Measurements from ENCODE around the gene ZCCHC17. TPM values are rescaled to one million over a fixed set of nuclear protein-coding genes. Genes with fewer than 3 reads are reported as not detected.

ZCCHC17 gene
- total RNA-seq, 4 donors from 2014 or later: 23.3 to 36.8 (median 25.0) TPM

DNA sequence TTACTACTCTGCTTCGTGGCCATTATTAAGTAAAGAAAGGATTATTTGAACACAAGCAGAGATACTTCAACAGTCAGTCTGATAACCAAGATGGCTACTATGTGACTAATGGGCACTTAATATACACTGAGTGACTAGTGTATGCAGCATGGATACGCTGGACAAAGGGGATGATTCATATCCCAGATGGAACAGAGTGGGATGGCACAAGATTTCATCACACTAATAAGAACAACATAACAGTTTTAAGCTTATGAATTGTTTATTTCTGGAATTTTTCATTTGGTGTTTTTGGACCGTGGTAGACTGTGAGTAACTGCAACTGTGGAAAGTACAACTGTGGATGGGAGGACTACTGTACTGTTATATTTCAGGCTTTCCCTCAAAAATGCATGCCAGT is 9.4 kb downstream of the ZCCHC17 start:
- no peaks in the 10 kb centered on the region for H3K9me3 ChIP-seq
- H3K36me3 ChIP-seq: no peaks in the 10 kb centered on the region
- no peak for DNase-seq
- TF ChIP-seq, protein P1, sequence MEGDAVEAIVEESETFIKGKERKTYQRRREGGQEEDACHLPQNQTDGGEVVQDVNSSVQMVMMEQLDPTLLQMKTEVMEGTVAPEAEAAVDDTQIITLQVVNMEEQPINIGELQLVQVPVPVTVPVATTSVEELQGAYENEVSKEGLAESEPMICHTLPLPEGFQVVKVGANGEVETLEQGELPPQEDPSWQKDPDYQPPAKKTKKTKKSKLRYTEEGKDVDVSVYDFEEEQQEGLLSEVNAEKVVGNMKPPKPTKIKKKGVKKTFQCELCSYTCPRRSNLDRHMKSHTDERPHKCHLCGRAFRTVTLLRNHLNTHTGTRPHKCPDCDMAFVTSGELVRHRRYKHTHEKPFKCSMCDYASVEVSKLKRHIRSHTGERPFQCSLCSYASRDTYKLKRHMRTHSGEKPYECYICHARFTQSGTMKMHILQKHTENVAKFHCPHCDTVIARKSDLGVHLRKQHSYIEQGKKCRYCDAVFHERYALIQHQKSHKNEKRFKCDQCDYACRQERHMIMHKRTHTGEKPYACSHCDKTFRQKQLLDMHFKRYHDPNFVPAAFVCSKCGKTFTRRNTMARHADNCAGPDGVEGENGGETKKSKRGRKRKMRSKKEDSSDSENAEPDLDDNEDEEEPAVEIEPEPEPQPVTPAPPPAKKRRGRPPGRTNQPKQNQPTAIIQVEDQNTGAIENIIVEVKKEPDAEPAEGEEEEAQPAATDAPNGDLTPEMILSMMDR (IDR thresholded peaks at IDR 0.05): no peak
- no peak for TF ChIP-seq POLR2A (IDR thresholded peaks at IDR 0.05)
- H3K4me3 ChIP-seq: no peak overlapping the region
- no peaks in the 10 kb centered on the region for H3K27me3 ChIP-seq
- H3K27ac ChIP-seq: no peak overlapping the region
- no peaks in the 10 kb centered on the region for H3K4me1 ChIP-seq
- intact Hi-C loops (cut with DNase I; ENCODE audit: low total_unique reads): no loop called here

DNA sequence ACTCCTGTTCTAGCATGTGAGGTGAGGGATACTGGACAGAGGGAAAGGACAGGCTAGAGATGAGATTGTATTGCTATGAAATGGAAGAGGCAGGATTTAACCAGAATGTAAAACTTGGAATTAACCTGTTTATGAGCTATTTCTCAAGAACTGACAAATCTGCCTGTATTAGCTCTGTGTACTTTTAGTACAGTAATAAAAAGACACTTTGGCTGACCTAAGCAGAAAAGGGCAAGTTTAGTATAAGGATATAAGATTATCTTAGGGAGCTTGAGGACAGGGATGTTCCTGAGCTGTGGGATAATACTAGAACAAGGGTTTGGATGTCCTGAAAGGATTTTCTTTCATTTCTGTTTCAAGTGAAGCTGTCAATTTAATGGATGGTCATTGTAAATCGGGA is 11.2 kb downstream of the ZCCHC17 start:
- no peaks in the 10 kb centered on the region for H3K27me3 ChIP-seq
- intact Hi-C loops (cut with DNase I; ENCODE audit: low total_unique reads): no loop called here
- H3K9me3 ChIP-seq: no peaks in the 10 kb centered on the region
- no peak for DNase-seq
- H3K36me3 ChIP-seq: no peaks in the 10 kb centered on the region
- TF ChIP-seq, protein P1 (IDR thresholded peaks at IDR 0.05): no peak
- no peak for TF ChIP-seq POLR2A (IDR thresholded peaks at IDR 0.05)
- no peak overlapping the region for H3K4me3 ChIP-seq
- no peaks in the 10 kb centered on the region for H3K4me1 ChIP-seq
- H3K27ac ChIP-seq: no peak overlapping the region

DNA sequence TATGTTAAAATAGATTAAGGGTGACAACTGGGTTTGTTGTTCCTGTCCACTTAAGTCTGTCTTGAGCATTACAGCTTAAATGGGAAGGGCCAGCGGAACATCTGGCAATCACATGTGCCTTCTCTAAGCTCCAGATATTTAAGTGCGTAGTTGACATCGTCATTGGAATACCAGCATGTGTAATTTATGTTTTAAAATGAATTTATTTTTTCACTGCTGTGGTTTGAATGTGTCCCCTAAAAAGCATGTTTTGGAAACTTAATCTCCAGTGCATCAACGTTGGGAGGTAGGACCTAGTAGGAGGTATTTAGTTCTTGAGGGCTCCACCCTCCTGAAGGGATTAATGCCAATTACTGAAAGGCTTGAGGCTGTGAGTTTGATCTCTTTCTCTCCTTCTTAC is 13.4 kb downstream of the ZCCHC17 start:
- H3K9me3 ChIP-seq: no peaks in the 10 kb centered on the region
- no peak for TF ChIP-seq POLR2A (IDR thresholded peaks at IDR 0.05)
- TF ChIP-seq, protein P1 (IDR thresholded peaks at IDR 0.05): no peak
- DNase-seq: no peak
- H3K27me3 ChIP-seq: no peaks in the 10 kb centered on the region
- no peaks in the 10 kb centered on the region for H3K4me1 ChIP-seq
- no peaks in the 10 kb centered on the region for H3K36me3 ChIP-seq
- intact Hi-C loops (cut with DNase I; ENCODE audit: low total_unique reads): no loop called here
- H3K4me3 ChIP-seq: no peak overlapping the region
- no peak overlapping the region for H3K27ac ChIP-seq

DNA sequence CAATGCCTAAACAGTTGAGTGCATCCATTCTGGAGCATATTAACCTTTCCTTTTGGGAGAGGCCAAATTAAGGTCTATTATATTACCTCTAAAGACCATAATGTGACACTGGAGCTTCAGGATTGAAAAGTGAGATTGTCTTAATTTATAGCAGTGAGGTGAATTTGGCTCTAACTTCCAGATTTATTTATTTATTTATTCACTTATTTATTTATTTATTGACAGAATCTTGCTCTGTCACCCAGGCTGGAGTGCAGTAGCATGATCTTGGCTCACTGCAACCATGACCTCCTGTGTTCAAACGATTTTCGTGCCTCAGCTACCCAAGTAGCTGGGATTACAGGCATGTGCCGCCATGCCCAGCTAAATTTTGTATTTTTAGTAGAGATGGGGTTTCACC is 19.1 kb downstream of the ZCCHC17 start:
- H3K9me3 ChIP-seq: no peaks in the 10 kb centered on the region
- no peak for DNase-seq
- TF ChIP-seq, protein P1 (IDR thresholded peaks at IDR 0.05): no peak
- TF ChIP-seq POLR2A (IDR thresholded peaks at IDR 0.05): no peak
- H3K4me1 ChIP-seq: no peaks in the 10 kb centered on the region
- intact Hi-C loops (cut with DNase I; ENCODE audit: low total_unique reads): no loop called here
- no peaks in the 10 kb centered on the region for H3K36me3 ChIP-seq
- no peaks in the 10 kb centered on the region for H3K27me3 ChIP-seq
- no peak overlapping the region for H3K4me3 ChIP-seq
- H3K27ac ChIP-seq: no peak overlapping the region

DNA sequence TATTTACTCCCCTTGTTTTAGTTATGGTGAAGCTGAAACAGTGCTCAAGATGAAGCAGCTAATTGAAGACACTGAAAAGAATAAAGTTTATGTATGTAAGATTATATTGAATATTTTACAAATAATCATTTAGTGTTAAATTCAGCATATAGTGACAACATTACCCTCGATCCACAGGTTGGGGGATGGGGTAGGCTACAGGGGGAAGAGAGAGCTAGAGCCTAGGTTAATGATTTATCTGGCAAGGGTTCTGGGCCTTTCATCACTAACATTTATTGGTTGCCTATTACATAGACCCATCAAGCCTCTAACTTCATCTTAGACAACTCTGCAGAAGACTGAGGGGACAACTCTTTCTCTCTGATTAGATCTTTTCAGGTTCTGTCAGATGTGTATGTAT is 21.3 kb downstream of the ZCCHC17 start:
- no peak for DNase-seq
- Histone ChIP-seq H3K4me1 (no peaks in the 10 kb centered on the region), H3K9me3 (no peaks in the 10 kb centered on the region), H3K27ac (no peak overlapping the region), H3K4me3 (no peak overlapping the region), H3K27me3 (no peaks in the 10 kb centered on the region), H3K36me3 (no peaks in the 10 kb centered on the region)
- intact Hi-C loops (cut with DNase I; ENCODE audit: low total_unique reads): no loop called here
- no peak for TF ChIP-seq POLR2A (IDR thresholded peaks at IDR 0.05)
- TF ChIP-seq, protein P1 (IDR thresholded peaks at IDR 0.05): no peak
